Tibial nerve (tissue), 4 donors: ENCODE measurements around the gene SPINT1. TPM values are rescaled to one million over a fixed set of nuclear protein-coding genes. Genes with fewer than 3 reads are reported as not detected.

Source experiments
- DNase-seq, 2 donors: peaks; one replicate each; pipeline ENCODE4 v3.0.0-alpha.2; 2019; ENCODE audit warnings: low spot score in 2 of 2
- H3K27ac ChIP-seq, 4 donors: fragments of 200-600 bp; sonication (generic) in 3 of 4; one replicate each; pipeline ENCODE4 v1.5.1; 2017 to 2019; ENCODE audit warnings: mild to moderate bottlenecking in 1 of 4
- H3K27me3 ChIP-seq, 2 donors: fragments of 200-600 bp; sonication (generic) in 1 of 2; one replicate each; pipeline versions ENCODE4 v1.5.1 to v1.6.0; 2017 to 2019
- H3K36me3 ChIP-seq, 3 donors: fragments of 200-600 bp; sonication (generic); one replicate each; pipeline ENCODE4 v1.5.1; 2018 to 2019
- H3K4me1 ChIP-seq, 4 donors: fragments of 200-600 bp; sonication (generic) in 3 of 4; one replicate each; pipeline ENCODE4 v1.5.1; 2017 to 2019
- H3K4me3 ChIP-seq, 4 donors: fragments of 200-600 bp; sonication (generic) in 3 of 4; one replicate each; pipeline ENCODE4 v1.5.1; 2017 to 2019; ENCODE audit warnings: mild to moderate bottlenecking in 1 of 4, moderate library complexity in 1 of 4
- H3K9me3 ChIP-seq, 4 donors: fragments of 200-600 bp; sonication (generic) in 3 of 4; one replicate each; pipeline ENCODE4 v1.5.1; 2017 to 2019
- EP300 ChIP-seq, 2 donors: sonication (generic); formaldehyde crosslinking; IDR thresholded peaks; one replicate each; pipeline ENCODE4 v1.6.1; 2017; ENCODE audit warnings: antibody characterized with exemption in 2 of 2, mild to moderate bottlenecking in 1 of 2
- POLR2A ChIP-seq, 2 donors: fragments of 450-650 bp; IDR thresholded peaks; one replicate each; pipeline ENCODE4 v1.6.1; 2017; ENCODE audit warnings: antibody characterized with exemption in 2 of 2, mild to moderate bottlenecking in 2 of 2, moderate library complexity in 2 of 2
- WGBS, 2 donors: methylation state at CpG; one replicate each; pipeline ENCODE4 v1.1.5; 2018; 5-methylcytosine and 5-hydroxymethylcytosine counted together
- total RNA-seq, 4 donors: library from RNA; depleted of rRNA; stranded (reverse); fragments of >200 nt; gene quantifications; one replicate each; pipeline ENCODE4 v1.1.0, GENCODE V29; 2016
- TF ChIP-seq, protein P1 (sequence below), 5 experiments: fragments of 200-600 bp in 3 of 5; fragments of 450-650 bp in 2 of 5; sonication (generic) in 3 of 5; IDR thresholded peaks; one replicate each; pipeline ENCODE4 v1.5.1; 2016 to 2019; ENCODE audit warnings: antibody characterized with exemption in 5 of 5, mild to moderate bottlenecking in 3 of 5, moderate library complexity in 2 of 5

Gene SPINT1
- total RNA-seq, 4 donors from 2014 or later, result 1.1 to 12.0 (median 4.2) TPM

DNA sequence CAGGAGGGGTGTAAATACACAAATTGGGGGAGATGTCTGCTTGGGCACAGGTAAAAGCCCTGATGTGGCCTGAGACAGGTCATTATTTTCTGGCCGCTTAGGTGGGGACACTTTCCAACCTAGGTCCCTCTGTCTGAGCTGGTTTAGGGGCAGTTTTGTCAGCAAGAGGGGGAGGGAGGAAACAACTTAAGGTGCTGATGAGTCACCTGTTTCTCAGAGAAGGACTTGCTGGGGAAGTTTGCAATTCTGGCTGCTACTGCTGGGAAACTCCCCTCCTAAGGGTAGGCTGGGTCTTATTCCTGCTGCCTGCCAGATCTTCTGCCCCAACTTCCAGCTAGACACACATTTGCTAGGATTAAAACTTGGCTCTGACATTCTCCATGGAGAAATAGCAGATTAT is 34.9 kb downstream of the SPINT1 start:
- Histone ChIP-seq H3K36me3 (no peaks in the 10 kb centered on the region), H3K4me3 (no peak overlapping the region), H3K27ac (no peak overlapping the region), H3K4me1 (peaks cover 0 to 7% (median 3%) of the 10 kb centered on the region in 4 donors), H3K27me3 (peaks cover 0 to 3% of the 10 kb centered on the region in 2 donors), H3K9me3 (no peaks in the 10 kb centered on the region)
- WGBS, 2 donors, result 78 to 88% methylated on average over 1 of the region's 1 CpG
- DNase-seq, result no peak
- TF ChIP-seq POLR2A (IDR thresholded peaks at IDR 0.05), result no peak
- no peak for TF ChIP-seq EP300 (IDR thresholded peaks at IDR 0.05)
- TF ChIP-seq, protein P1, sequence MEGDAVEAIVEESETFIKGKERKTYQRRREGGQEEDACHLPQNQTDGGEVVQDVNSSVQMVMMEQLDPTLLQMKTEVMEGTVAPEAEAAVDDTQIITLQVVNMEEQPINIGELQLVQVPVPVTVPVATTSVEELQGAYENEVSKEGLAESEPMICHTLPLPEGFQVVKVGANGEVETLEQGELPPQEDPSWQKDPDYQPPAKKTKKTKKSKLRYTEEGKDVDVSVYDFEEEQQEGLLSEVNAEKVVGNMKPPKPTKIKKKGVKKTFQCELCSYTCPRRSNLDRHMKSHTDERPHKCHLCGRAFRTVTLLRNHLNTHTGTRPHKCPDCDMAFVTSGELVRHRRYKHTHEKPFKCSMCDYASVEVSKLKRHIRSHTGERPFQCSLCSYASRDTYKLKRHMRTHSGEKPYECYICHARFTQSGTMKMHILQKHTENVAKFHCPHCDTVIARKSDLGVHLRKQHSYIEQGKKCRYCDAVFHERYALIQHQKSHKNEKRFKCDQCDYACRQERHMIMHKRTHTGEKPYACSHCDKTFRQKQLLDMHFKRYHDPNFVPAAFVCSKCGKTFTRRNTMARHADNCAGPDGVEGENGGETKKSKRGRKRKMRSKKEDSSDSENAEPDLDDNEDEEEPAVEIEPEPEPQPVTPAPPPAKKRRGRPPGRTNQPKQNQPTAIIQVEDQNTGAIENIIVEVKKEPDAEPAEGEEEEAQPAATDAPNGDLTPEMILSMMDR (IDR thresholded peaks at IDR 0.05), result no peak

- DNase-seq, result no peak
- Histone ChIP-seq H3K9me3 (no peaks in the 10 kb centered on the region), H3K4me1 (no peaks in the 10 kb centered on the region), H3K4me3 (no peak overlapping the region), H3K27me3 (peaks cover 0 to 3% of the 10 kb centered on the region in 2 donors), H3K27ac (no peak overlapping the region), H3K36me3 (no peaks in the 10 kb centered on the region)
- TF ChIP-seq POLR2A (IDR thresholded peaks at IDR 0.05), result no peak
- TF ChIP-seq, protein P1 (IDR thresholded peaks at IDR 0.05), result no peak
- TF ChIP-seq EP300 (IDR thresholded peaks at IDR 0.05), result no peak
- WGBS, 2 donors, result 76 to 81% methylated on average over 6 of the region's 6 CpGs
Measured at GRCh38 chr15:40879609-40880008, 35.8 kb downstream of the SPINT1 start.

- H3K4me3 ChIP-seq, result no peak overlapping the region
- no peaks in the 10 kb centered on the region for H3K27me3 ChIP-seq
- 93 to 95% methylated on average over 6 of the region's 6 CpGs for WGBS, 2 donors
- H3K36me3 ChIP-seq, result no peaks in the 10 kb centered on the region
- no peak for DNase-seq
- TF ChIP-seq POLR2A (IDR thresholded peaks at IDR 0.05), result no peak
- TF ChIP-seq EP300 (IDR thresholded peaks at IDR 0.05), result no peak
- TF ChIP-seq, protein P1 (IDR thresholded peaks at IDR 0.05), result no peak
- H3K27ac ChIP-seq, result no peak overlapping the region
- H3K9me3 ChIP-seq, result no peaks in the 10 kb centered on the region
- H3K4me1 ChIP-seq, result no peaks in the 10 kb centered on the region
Measured at GRCh38 chr15:40881351-40881750, 37.5 kb downstream of the SPINT1 start.

GRCh38 chr15:40886586-40886985 is 42.7 kb downstream of the SPINT1 start:
- 62% methylated on average over 1 of the region's 1 CpG for WGBS, 2 donors

DNA sequence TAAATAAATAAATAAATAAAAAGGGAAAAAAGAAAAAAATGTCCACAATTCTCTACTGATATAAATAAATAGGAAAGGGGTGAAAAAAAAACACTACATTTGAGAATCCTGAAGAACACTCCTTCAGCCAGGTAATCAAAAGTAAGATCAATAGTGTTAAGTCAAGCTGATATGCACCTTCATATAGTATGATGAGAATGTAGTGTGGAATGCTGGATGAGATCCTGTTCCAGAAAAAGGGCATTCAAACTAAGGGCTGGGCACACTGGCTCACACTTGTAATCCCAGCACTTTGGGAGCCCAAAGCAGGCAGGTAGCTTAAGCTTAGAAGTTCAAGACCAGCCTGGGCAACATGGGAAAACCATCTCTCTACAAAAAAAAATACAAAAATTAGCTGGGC is 45.3 kb downstream of the SPINT1 start:
- H3K9me3 ChIP-seq, result no peaks in the 10 kb centered on the region
- no peaks in the 10 kb centered on the region for H3K36me3 ChIP-seq
- no peak for DNase-seq
- no peak overlapping the region for H3K4me3 ChIP-seq
- TF ChIP-seq, protein P1 (IDR thresholded peaks at IDR 0.05), result no peak
- TF ChIP-seq POLR2A (IDR thresholded peaks at IDR 0.05) (no peak), EP300 (IDR thresholded peaks at IDR 0.05) (no peak)
- H3K4me1 ChIP-seq, result peaks cover 0 to 12% (median 2%) of the 10 kb centered on the region in 4 donors
- H3K27me3 ChIP-seq, result no peaks in the 10 kb centered on the region
- H3K27ac ChIP-seq, result no peak overlapping the region

More at GRCh38 chr15:40886586-40886985, 42.7 kb downstream of the SPINT1 start:
- no peaks in the 10 kb centered on the region for H3K4me1 ChIP-seq
- H3K27ac ChIP-seq, result no peak overlapping the region
- TF ChIP-seq, protein P1 (IDR thresholded peaks at IDR 0.05), result no peak
- TF ChIP-seq POLR2A (IDR thresholded peaks at IDR 0.05) (no peak), EP300 (IDR thresholded peaks at IDR 0.05) (no peak)
- H3K4me3 ChIP-seq, result no peak overlapping the region
- H3K27me3 ChIP-seq, result no peaks in the 10 kb centered on the region
- DNase-seq, result no peak
- H3K36me3 ChIP-seq, result no peaks in the 10 kb centered on the region
- no peaks in the 10 kb centered on the region for H3K9me3 ChIP-seq
